DND-41 (cell line): ENCODE data around the gene CLCN3.
"Not testable (repeated sequence)": the region's sequence is repeated elsewhere in the genome, so short reads cannot be mapped to it uniquely, and the experiment has no call there.

ENCODE experiments used
- ATAC-seq: fragments of 200-7000 bp; cut with Tn5 transposase; 3 replicates; pipeline ENCODE4 v1.9.1; 2021; ENCODE audit warnings: low read depth; ENCODE audit not compliant: insufficient read depth
- DNase-seq: peaks from one replicate; pipeline ENCODE4 v3.0.0-alpha.2; 2020
- H2AFZ ChIP-seq: 2 replicates; pipeline ENCODE4 v1.6.0; 2012; ENCODE audit warnings: low read depth, low read length
- H3K27ac ChIP-seq: 2 replicates; pipeline ENCODE4 v1.5.1; 2012; ENCODE audit warnings: low read length, inconsistent platforms
- H3K27me3 ChIP-seq: fragments of 200-600 bp; sonication (generic); 2 replicates; pipeline ENCODE4 v1.6.0; 2012; ENCODE audit warnings: low read length, mild to moderate bottlenecking, inconsistent platforms; ENCODE audit not compliant: insufficient read depth, poor library complexity
- H3K36me3 ChIP-seq: 2 replicates; pipeline ENCODE4 v1.5.1; 2012; ENCODE audit warnings: low read length, inconsistent platforms; ENCODE audit not compliant: insufficient read depth
- H3K4me1 ChIP-seq: 2 replicates; pipeline ENCODE4 v1.5.1; 2012; ENCODE audit warnings: mild to moderate bottlenecking, low read length; ENCODE audit not compliant: insufficient read depth
- H3K4me2 ChIP-seq: 2 replicates; pipeline ENCODE4 v1.6.0; 2012; ENCODE audit warnings: mild to moderate bottlenecking, moderate library complexity, low read length, inconsistent platforms; ENCODE audit not compliant: insufficient read depth
- H3K4me3 ChIP-seq, 2 experiments: fragments of 200-600 bp in 1 of 2; shearing (Covaris generic) in 1 of 2; 2 replicates each; pipeline ENCODE4 v1.5.1; 2012 to 2016; ENCODE audit warnings: inconsistent platforms in 2 of 2, low read length in 2 of 2, mild to moderate bottlenecking in 2 of 2, low read depth in 1 of 2, moderate library complexity in 1 of 2
- H3K79me2 ChIP-seq: 2 replicates; pipeline ENCODE4 v1.6.0; 2012; ENCODE audit warnings: low read length, inconsistent platforms; ENCODE audit not compliant: insufficient read depth
- H3K9ac ChIP-seq: 2 replicates; pipeline ENCODE4 v1.6.0; 2012; ENCODE audit warnings: low read depth, mild to moderate bottlenecking, inconsistent platforms, low read length, moderate library complexity
- H3K9me3 ChIP-seq: 2 replicates; pipeline ENCODE4 v1.5.1; 2012; ENCODE audit warnings: low read length, moderate library complexity, mild to moderate bottlenecking, inconsistent platforms; ENCODE audit not compliant: insufficient read depth, severe bottlenecking
- H4K20me1 ChIP-seq: 2 replicates; pipeline ENCODE4 v1.6.0; 2012; ENCODE audit warnings: low read length; ENCODE audit not compliant: insufficient read depth
- EZH2 ChIP-seq: IDR thresholded peaks from 3 replicates; pipeline ENCODE4 v1.6.1; 2012; ENCODE audit warnings: borderline replicate concordance, low read depth, mild to moderate bottlenecking, moderate library complexity, low read length, inconsistent platforms; ENCODE audit not compliant: severe bottlenecking
- TF ChIP-seq, protein P1 (sequence below): IDR thresholded peaks from 2 replicates; pipeline ENCODE4 v1.5.1; 2012; ENCODE audit warnings: borderline replicate concordance, low read length, moderate library complexity, mild to moderate bottlenecking; ENCODE audit not compliant: poor library complexity, severe bottlenecking; ENCODE audit errors: extremely low read depth

The CLCN3 gene

DNA sequence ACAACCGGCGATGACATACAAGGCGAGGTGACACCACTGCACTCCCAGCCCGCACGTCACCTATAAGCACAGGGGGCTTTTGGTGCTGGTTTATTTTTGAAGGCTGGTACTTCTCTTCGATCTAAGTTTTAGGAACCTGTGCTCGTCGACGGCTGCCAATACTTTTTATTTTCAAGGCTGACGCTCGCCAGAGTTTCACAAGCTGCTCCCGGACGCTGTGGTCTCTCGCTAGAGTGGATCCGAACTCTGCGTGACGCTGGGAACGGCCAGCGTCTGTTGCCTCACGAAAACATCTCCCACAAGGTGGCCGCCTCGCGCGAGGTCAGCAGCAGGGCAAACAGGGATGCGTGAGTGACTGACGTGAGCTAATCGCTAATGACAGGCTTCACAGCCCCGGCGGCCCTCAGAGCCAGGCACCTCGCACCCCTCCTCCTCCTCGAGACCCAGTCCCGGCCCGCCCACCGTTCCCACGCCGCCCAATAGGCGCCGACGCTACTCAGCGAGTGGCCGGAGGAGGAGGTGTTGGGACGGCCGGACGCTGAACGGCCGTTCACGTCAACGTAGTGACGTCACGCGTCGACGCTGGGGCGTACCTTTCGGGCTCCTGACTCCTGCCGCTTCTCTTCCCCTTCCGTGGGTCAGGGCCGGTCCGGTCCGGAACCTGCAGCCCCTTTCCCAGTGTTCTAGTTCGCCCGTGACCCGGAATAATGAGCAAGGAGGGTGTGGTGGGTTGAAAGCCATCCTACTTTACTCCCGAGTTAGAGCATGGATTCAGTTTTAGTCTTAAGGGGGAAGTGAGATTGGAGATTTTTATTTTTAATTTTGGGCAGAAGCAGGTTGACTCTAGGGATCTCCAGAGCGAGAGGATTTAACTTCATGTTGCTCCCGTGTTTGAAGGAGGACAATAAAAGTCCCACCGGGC lies at the start of gene CLCN3:
Gene CLCN3 (plus strand): TSS at position 621 of the 922 bp plus-strand sequence. CDS start 15,351 bp downstream, outside the sequence.
- DNase-seq (peak; percentile 89), ATAC-seq (peak; percentile 90)
- Histone ChIP-seq H3K9ac (peak within 1 kb of the TSS; percentile 80), H2AFZ (peak within 1 kb of the TSS; percentile 93), H3K27me3 (no peaks in the 10 kb centered on the region), H3K4me1 (peaks cover 40% of the 10 kb centered on the region), H3K4me3 (peak within 1 kb of the TSS; percentile 71 to 74), H3K9me3 (no peaks in the 10 kb centered on the region), H3K27ac (peak within 1 kb of the TSS; percentile 80), H4K20me1 (peaks cover 8% of the 10 kb centered on the region; the same call in 1 of the 2 replicates), H3K4me2 (peak within 1 kb of the TSS; percentile 88), H3K79me2 (peaks cover 49% of the 10 kb centered on the region), H3K36me3 (no peaks in the 10 kb centered on the region)
- no peak for TF ChIP-seq EZH2
- TF ChIP-seq, protein P1, sequence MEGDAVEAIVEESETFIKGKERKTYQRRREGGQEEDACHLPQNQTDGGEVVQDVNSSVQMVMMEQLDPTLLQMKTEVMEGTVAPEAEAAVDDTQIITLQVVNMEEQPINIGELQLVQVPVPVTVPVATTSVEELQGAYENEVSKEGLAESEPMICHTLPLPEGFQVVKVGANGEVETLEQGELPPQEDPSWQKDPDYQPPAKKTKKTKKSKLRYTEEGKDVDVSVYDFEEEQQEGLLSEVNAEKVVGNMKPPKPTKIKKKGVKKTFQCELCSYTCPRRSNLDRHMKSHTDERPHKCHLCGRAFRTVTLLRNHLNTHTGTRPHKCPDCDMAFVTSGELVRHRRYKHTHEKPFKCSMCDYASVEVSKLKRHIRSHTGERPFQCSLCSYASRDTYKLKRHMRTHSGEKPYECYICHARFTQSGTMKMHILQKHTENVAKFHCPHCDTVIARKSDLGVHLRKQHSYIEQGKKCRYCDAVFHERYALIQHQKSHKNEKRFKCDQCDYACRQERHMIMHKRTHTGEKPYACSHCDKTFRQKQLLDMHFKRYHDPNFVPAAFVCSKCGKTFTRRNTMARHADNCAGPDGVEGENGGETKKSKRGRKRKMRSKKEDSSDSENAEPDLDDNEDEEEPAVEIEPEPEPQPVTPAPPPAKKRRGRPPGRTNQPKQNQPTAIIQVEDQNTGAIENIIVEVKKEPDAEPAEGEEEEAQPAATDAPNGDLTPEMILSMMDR: no peak

DNA sequence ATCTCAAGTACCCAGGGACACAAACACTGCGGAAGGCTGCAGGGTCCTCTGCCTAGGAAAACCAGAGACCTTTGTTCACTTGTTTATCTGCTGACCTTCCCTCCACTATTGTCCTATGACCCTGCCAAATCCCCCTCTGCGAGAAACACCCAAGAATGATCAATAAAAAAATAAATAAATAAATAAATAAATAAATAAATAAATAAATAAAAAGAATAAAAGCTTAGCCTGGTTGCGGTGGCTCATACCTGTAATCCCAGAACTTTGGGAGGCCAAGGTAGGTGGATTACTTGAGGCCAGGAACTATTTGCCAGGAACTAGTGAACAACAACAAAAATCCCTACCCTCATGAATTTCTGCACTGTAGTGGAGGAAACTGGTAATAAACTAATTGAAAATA lies 49.4 kb upstream of the CLCN3 start:
- H3K4me3 ChIP-seq, H3K4me2 ChIP-seq: not testable (repeated sequence)

DNA sequence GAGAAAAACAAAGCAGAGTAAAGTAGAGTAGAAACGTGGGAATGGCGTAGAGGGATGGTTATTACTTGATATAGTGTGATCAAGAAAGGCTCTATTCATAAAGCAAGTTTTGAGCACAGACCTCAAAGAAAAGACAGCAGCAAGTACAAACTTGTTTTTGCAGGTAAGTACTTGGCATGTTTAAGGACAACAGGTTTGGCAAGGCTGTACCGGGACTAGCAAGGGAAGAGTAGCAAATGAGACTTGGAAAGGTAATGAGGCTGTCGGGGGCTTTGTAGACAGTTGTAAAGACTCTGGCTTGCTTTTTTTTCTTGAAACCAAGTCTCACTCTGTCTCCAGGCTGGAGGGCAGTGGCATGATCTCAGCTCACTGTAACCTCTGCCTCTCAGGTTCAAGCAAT lies 48.9 kb upstream of the CLCN3 start:
- Histone ChIP-seq H3K9ac (no peak overlapping the region), H3K27me3 (no peaks in the 10 kb centered on the region), H3K4me1 (no peaks in the 10 kb centered on the region), H3K9me3 (no peaks in the 10 kb centered on the region), H3K4me2 (no peak overlapping the region), H3K27ac (no peak overlapping the region), H3K36me3 (peaks cover 20% of the 10 kb centered on the region; the same call in 1 of the 2 replicates), H3K79me2 (no peaks in the 10 kb centered on the region), H2AFZ (no peak overlapping the region), H4K20me1 (no peaks in the 10 kb centered on the region), H3K4me3 (no peak overlapping the region)
- no peak for TF ChIP-seq EZH2
- TF ChIP-seq, protein P1: no peak
- DNase-seq (no peak), ATAC-seq (no peak)

More for the DNA sequence above, 49.4 kb upstream of the CLCN3 start:
- H3K79me2 ChIP-seq, ATAC-seq, H3K4me1 ChIP-seq, H3K9ac ChIP-seq, H3K27me3 ChIP-seq, H2AFZ ChIP-seq, H3K27ac ChIP-seq, H3K9me3 ChIP-seq, DNase-seq, H4K20me1 ChIP-seq: not testable (repeated sequence)
- H3K36me3 ChIP-seq: peaks cover 16% of the 10 kb centered on the region; the same call in 1 of the 2 replicates

DNA sequence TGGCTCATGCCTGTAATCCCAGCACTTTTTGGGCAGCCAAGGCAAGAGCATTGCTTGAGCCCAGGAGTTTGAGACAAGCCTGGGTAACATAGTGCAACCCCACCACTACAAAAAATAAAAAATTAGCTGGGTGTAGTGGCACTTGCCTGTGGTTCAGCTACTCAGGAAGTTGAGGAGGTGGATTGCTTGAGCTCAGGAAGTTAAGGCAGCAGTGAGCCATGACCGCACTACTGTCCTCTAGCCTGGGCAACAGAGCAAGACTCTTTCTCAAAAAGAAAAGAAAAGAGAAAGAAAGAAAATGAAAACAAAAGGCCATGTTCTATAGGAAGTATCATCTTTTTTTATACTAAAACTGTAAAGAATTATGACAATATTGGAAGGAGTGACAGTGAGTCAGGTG lies 46.5 kb upstream of the CLCN3 start:
- no peak for ATAC-seq
- Histone ChIP-seq H2AFZ (no peak overlapping the region), H3K9me3 (no peaks in the 10 kb centered on the region), H3K4me3 (no peak overlapping the region), H3K79me2 (no peaks in the 10 kb centered on the region), H3K27ac (no peak overlapping the region), H4K20me1 (no peaks in the 10 kb centered on the region), H3K4me2 (no peak overlapping the region), H3K36me3 (peaks cover 23% of the 10 kb centered on the region; the same call in 1 of the 2 replicates), H3K4me1 (no peaks in the 10 kb centered on the region), H3K27me3 (no peaks in the 10 kb centered on the region), H3K9ac (no peak overlapping the region)
- no peak for TF ChIP-seq EZH2
- TF ChIP-seq, protein P1: no peak
- DNase-seq: no peak
